NCI-H69 (cell line): ENCODE results near the gene GDPD5.

Experiments
- DNase-seq: peaks from one replicate; lab custom pipeline; 2025; lab: John Stamatoyannopoulos, UW

The GDPD5 gene

GRCh38 chr11:75557666-75558494 is 32.1 kb upstream of the GDPD5 start:
- DNase-seq, result no peak

- DNase-seq, result no peak
Measured at GRCh38 chr11:75556275-75556674, 30.5 kb upstream of the GDPD5 start.

DNA sequence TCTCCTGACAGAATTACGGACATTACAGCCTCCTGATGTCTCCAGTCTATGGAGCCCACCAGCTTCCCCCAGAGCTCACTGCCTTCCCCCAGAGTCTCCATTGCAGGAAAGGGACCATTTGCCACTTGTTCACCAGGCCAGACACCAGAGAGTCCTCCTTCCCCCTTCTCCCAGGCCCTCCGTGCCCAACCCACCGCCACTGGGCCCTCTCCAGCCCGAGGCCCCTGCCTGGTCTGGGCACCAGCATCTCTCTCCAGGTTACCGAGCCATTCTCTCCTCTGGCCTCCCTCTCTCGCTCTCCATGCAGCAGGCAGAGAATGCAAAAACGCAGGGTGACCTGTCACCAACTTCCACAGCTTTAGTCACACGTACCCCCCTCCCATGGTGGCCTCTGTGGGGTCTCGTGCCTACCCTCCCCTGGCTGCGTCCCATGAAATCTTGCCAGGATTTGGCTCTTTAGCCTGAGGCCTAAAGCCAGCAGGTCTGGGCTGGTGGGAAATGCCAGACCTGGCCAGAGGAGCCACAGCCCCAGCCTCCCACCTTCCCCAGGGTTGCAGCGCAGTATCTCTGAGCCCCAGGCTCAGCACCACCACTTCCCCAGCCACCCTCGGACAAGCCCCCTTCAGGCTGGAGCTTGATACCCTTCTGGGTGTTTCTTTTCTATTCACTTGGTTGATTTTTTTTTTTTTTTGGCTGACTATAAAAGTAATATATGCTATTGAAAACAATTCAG is 29.5 kb upstream of the GDPD5 start:
- no peak for DNase-seq

DNA sequence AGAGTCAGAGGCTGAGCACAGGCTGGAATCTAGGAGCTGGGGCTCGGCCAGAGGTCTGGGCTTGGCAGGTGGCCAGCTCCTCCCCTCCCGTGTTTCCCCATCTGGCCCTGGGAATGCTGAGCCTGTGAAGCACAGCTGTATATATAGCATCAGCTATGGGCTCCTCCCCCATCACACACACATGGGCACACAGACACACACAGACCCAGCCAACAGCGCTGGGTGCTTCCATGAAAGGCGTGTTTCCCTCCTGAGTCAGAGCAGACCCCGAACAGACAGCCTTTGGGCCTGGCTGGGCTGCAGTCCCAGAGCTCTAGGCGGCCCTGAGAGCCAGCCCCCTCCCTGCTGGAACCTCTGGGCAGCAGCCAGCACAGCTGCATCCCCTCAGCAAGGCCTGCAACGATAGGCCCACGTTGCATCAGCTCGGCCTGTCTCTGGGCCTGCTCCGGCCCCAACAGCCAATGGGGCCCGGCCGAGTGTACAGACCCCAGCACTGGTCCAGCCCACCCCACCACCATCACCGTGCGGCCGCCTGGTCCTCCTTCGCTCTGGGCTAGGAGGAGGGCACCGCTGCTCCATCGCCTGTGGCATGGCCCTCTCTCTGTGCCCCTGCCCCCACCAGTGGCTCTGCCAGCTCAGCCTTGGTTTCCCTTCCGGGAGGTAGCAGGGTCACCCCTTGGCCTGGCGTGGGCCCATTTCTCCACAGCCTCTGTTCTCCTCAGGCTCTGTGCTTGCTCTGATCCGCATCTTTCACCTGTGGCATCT is 28.7 kb upstream of the GDPD5 start:
- peak; percentile 94 for DNase-seq

DNA sequence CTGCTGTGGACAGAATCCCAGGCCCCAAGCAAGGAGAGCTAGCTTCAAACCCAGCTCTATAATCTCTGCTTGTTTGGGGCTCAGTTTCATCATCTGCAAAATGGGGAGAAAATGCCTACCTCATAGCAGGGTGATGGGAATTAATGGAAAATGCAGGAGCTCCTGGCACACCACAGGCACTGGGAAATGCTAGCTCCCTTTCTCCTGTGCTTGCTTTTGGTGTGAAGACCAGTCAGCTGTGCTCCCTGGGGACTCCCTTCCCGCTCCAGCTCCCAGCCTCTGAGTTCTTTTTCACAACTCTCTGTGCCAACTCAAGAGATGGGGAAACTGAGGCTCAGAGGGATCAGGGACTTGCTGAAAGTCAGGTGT is 28.1 kb upstream of the GDPD5 start:
- no peak for DNase-seq

DNA sequence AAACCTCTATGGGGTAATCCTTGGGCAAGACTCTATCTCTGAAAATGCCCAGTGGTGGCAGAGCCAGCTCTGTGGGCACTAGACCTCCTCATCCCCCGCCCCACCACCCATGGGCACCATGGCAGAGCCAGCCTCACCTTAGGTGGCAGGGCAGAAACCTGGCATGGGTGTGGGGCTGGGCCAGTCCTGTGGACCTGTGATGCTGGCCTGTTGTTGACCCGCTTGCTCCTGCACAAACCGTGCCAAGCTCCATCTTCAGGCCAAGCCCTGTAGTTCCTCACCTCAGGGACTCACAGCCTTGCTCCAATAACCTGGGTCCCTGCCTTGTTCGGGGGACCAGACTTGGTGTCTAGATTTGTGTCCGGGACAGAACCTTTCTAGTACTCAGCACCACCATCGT is 27.4 kb upstream of the GDPD5 start:
- DNase-seq, result no peak

DNA sequence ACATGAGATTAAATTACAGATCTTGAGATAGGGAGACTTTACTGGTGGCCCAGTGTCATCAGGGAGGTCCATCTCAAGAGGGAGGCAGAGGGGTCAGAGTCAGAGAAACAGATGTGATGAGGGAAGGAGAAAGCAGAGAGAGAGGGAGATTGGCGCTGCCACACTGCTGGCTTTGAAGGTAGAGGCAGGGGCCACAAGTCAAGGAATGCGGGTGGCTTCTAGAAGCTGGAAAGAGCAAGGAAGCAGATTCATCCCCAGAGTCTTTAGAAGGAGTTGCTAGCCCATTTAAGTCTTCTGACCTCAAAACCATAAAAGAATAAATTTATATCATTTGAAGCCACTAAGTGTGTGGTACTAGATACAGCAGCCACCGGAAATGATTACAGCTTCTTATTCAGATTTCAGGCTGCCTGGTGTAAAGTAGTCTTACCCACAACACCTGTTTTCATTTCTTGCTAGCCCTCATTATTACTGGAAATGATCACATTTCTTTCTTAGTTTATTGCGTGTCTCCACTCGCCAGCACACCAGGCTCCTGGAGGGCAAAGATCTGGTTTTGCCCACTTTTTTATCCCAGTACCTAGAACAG is 23.7 kb upstream of the GDPD5 start:
- DNase-seq, result no peak

DNA sequence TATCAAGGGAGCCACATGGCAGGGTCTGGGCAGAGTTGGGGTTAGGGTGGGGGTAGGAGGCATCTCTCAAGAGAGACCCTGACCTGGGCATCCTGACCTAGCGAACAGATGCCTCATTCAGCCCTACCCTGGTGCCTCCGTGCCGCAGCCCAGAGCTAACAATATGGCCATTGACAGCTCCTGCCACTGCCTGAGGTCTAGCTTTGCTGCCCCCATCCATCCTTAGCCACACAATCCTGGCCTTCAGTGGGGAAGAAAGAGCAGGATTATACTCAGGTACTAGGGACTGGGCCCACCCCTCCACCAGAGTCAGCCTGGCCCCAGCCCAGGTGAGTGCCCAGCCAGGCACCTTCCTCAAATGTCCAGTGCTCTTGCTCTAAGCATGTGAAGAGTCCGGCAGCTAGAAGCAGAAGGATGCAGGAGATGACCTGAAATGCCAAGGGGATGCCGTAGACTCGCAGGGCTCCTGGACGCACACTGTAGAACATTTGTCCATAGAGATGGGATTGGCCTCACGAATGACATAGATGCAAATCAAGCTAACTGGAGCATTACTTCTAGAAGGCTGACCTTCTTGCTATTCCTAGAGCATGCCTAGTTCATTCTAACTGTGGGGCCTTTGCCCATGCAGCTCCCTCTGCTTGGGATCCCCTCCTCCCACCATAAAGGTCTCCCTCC is 23.0 kb upstream of the GDPD5 start:
- no peak for DNase-seq

DNA sequence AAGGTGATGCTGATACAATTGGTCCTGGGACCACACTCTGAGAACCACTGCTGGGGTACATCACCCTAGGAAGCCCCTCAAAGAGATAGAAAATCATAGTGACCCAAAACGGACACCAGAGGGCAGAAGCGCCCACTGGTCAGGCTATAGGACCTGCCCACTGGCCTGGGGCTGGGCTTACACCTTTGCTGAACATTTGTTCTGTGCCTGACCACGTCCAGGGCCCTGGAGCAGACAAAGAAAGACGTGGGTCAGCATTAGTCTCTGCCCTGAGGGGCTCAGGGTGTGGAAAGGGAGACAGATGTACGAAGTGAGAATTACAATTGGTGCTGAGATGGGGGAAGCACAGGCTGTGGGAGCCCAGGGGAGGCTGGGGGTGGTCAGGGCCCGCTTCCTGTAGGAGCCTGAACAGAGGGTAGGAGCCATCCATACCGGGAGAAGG is 21.9 kb upstream of the GDPD5 start:
- peak; percentile 77 for DNase-seq

DNA sequence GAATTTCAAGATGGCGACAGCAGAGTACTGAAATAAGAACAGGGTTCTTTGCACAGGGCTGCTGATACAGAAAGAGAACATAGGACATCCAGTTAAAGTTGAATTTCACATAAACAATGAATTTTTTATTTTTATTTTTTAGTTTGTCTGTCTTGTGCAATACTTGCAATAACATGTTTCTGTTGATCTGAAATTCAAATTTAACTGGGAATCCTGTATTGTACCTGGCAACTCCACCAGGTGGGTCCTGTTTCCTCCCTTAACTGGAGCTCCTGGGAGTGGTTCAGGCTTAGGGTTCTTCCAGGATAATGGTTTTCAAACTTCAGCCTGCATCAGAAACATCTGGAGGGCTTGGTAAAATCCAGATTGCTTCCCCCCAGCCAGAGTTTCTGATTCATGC is 21.4 kb upstream of the GDPD5 start:
- DNase-seq, result no peak

DNA sequence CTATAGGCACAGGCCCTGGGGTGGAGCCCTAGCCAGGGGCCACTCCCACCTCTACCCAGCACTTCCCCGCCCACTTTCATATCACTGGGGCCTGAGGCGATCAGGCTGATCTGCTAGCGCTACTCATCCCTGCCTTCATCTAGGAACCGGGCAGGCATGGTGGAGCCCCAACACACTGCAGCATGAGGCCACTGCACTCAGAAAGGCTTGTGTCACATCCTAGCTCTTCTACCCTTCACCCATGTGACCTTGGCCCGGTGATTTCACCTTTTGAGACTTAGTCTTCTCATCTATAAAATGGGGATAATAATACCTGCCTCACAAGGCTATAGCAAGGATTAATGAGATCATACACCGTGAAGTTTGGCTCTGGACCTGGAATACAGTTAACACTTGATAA is 18.1 kb upstream of the GDPD5 start:
- DNase-seq, result no peak

DNA sequence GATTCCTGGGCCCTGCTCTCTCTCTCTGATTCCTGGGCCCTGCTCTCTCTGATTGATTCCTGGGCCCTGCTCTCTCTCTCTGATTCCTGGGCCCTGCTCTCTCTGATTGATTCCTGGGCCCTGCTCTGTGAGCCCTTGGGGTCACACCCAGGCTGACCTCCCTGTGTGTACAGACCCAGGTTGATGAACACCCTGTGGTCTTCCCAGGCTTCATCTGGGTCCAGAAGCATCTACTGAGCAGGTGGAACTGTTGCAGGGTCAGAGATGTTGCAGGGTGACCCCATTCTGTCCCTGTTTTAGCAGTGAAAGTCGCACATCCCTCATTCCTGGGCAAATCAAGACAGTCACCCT is 16.3 kb upstream of the GDPD5 start:
- no peak for DNase-seq

GRCh38 chr11:75541193-75542087 is 15.7 kb upstream of the GDPD5 start:
- DNase-seq, result no peak

DNA sequence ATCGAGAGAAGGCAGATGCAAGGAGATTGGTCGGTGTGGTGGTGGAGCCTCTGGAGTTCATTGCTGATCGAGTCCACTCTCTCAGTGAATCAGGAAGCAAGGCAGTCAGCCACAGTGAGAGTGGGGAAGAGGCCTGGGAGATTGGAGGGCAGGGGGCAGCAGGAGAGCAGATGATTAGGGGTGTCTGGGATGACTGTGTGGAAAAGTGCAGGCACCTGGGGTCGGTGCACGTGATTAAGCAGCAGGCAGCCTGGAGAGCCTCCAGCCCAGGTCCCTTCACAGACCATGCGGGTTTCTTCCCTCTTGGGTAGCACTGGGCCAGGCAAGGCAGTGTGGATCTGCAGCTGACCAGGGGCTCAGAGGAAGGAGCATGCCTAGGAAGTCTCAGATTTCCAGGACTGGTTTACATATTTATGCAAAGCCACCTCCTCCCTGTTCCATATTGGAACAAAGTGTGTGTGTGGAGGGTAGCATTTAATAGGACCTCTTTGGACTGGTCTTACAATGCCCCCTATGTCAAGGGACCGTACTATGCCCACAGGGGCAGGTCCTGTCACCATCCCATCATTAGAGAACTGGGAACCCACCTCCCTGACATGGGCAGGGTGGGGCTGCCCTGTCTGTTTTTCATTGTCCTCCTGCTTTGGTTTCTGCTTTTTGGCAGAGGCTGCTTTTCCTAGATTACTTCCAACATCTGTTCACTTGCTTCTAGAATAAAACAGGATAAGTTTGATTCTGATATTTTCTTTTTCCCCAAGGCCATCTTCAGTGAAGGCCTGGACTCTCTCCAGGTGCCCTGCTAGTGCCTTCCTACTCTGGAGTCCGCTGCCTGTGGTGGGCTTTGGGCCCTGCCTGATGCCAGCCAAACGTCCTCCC is 14.0 kb upstream of the GDPD5 start:
- DNase-seq, result peak; percentile 39

GRCh38 chr11:75538150-75538942 is 12.6 kb upstream of the GDPD5 start:
- peak; percentile 22 for DNase-seq

GRCh38 chr11:75537740-75538139 is 12.0 kb upstream of the GDPD5 start:
- no peak for DNase-seq

GRCh38 chr11:75536786-75537641 is 11.3 kb upstream of the GDPD5 start:
- no peak for DNase-seq

GRCh38 chr11:75535071-75535470 is 9.3 kb upstream of the GDPD5 start:
- DNase-seq, result no peak
